Trophoblast cell (in vitro differentiated cells and primary cell): ENCODE data around the gene RASEF.

Source experiments
- DNase-seq, 2 donors: peaks; one replicate each; pipeline ENCODE4 v3.0.0-alpha.2; 2016
- H2AFZ ChIP-seq: 2 replicates; pipeline ENCODE4 v1.6.1; 2013; ENCODE audit warnings: low read length, moderate library complexity, mild to moderate bottlenecking; ENCODE audit not compliant: insufficient read depth, poor library complexity
- H2AK5ac ChIP-seq: 2 replicates; pipeline ENCODE4 v1.6.1; 2013; ENCODE audit warnings: mild to moderate bottlenecking, low read length
- H2BK120ac ChIP-seq: 2 replicates; pipeline ENCODE4 v1.6.1; 2013; ENCODE audit warnings: low read length, mild to moderate bottlenecking, moderate library complexity; ENCODE audit not compliant: insufficient read depth, poor library complexity
- H2BK12ac ChIP-seq: 2 replicates; pipeline ENCODE4 v1.6.1; 2013; ENCODE audit warnings: mild to moderate bottlenecking, low read length, moderate library complexity
- H2BK5ac ChIP-seq: 2 replicates; pipeline ENCODE4 v1.6.1; 2013; ENCODE audit warnings: low read length, low read depth, moderate library complexity, mild to moderate bottlenecking; ENCODE audit not compliant: poor library complexity
- H3K14ac ChIP-seq: 2 replicates; pipeline ENCODE4 v1.6.1; 2013; ENCODE audit warnings: mild to moderate bottlenecking, low read length
- H3K18ac ChIP-seq: 2 replicates; pipeline ENCODE4 v1.6.1; 2013; ENCODE audit warnings: mild to moderate bottlenecking, low read length
- H3K23ac ChIP-seq: 2 replicates; pipeline ENCODE4 v1.6.1; 2013; ENCODE audit warnings: low read length
- H3K27ac ChIP-seq: 2 replicates; pipeline ENCODE4 v1.5.1; 2013; ENCODE audit warnings: low read depth, mild to moderate bottlenecking, inconsistent platforms, low read length, moderate library complexity
- H3K27me3 ChIP-seq: 2 replicates; pipeline ENCODE4 v1.6.1; 2013; ENCODE audit warnings: inconsistent platforms, mild to moderate bottlenecking, low read length, moderate library complexity; ENCODE audit not compliant: insufficient read depth
- H3K36me3 ChIP-seq, 2 experiments: 1 replicate in 1 of 2; 2 replicates in 1 of 2; pipeline ENCODE4 v1.6.1; 2013; ENCODE audit warnings: low read length in 2 of 2, mild to moderate bottlenecking in 2 of 2, moderate library complexity in 1 of 2; ENCODE audit not compliant: insufficient read depth in 2 of 2, control insufficient read depth in 1 of 2
- H3K4ac ChIP-seq: 2 replicates; pipeline ENCODE4 v1.6.1; 2013; ENCODE audit warnings: low read depth, mild to moderate bottlenecking, low read length, moderate library complexity
- H3K4me1 ChIP-seq, 2 experiments: 1 replicate in 1 of 2; 2 replicates in 1 of 2; pipeline ENCODE4 v1.6.1; 2013; ENCODE audit warnings: low read length in 2 of 2, mild to moderate bottlenecking in 2 of 2, moderate library complexity in 1 of 2; ENCODE audit not compliant: insufficient read depth in 2 of 2, control insufficient read depth in 1 of 2
- H3K4me2 ChIP-seq: 2 replicates; pipeline ENCODE4 v1.6.1; 2013; ENCODE audit warnings: inconsistent platforms, mild to moderate bottlenecking, low read length, moderate library complexity
- H3K4me3 ChIP-seq: 2 replicates; pipeline ENCODE4 v1.5.1; 2013; ENCODE audit warnings: mild to moderate bottlenecking, low read depth, low read length, inconsistent platforms
- H3K79me1 ChIP-seq: one replicate; pipeline ENCODE4 v1.6.1; 2013; ENCODE audit warnings: low read length
- H3K79me2 ChIP-seq: 2 replicates; pipeline ENCODE4 v1.6.1; 2013; ENCODE audit warnings: low read length, mild to moderate bottlenecking; ENCODE audit not compliant: control insufficient read depth, insufficient read depth, poor library complexity
- H3K9ac ChIP-seq: 2 replicates; pipeline ENCODE4 v1.6.1; 2013; ENCODE audit warnings: mild to moderate bottlenecking, low read length
- H3K9me3 ChIP-seq: 2 replicates; pipeline ENCODE4 v1.6.1; 2013; ENCODE audit warnings: low read depth, mild to moderate bottlenecking, control low read depth, inconsistent platforms, low read length; ENCODE audit not compliant: insufficient read depth
- H4K12ac ChIP-seq: 2 replicates; pipeline ENCODE4 v1.6.1; 2013; ENCODE audit warnings: low read depth, mild to moderate bottlenecking, low read length, moderate library complexity
- H4K8ac ChIP-seq: 2 replicates; pipeline ENCODE4 v1.6.1; 2013; ENCODE audit warnings: low read depth, mild to moderate bottlenecking, low read length, moderate library complexity
- H4K91ac ChIP-seq: one replicate; pipeline ENCODE4 v1.6.1; 2013; ENCODE audit warnings: low read depth, mild to moderate bottlenecking, low read length, moderate library complexity
- WGBS: extraction: QIAGEN DNeasy Blood & Tissue Kit; methylation state at CpG from one replicate; pipeline ENCODE4 v1.1.7; 2013; ENCODE audit warnings: missing lambda C conversion rate; ENCODE audit not compliant: insufficient read length, insufficient coverage; ENCODE audit errors: extremely low coverage; 5-methylcytosine and 5-hydroxymethylcytosine counted together

RASEF gene

GRCh38 chr9:83024506-83025125, 38.3 kb downstream of the RASEF start:
- Histone ChIP-seq H3K9ac (no peak overlapping the region), H2BK120ac (no peak overlapping the region), H4K91ac (no peak overlapping the region), H3K4me2 (no peak overlapping the region), H3K79me2 (no peaks in the 10 kb centered on the region), H2AFZ (no peak overlapping the region), H3K9me3 (no peaks in the 10 kb centered on the region), H4K12ac (no peak overlapping the region), H3K27me3 (peaks cover 2% of the 10 kb centered on the region), H4K8ac (no peak overlapping the region), H3K4me3 (no peak overlapping the region), H3K14ac (no peak overlapping the region), H2AK5ac (no peak overlapping the region), H3K79me1 (no peaks in the 10 kb centered on the region), H2BK12ac (no peak overlapping the region), H3K36me3 (no peaks in the 10 kb centered on the region), H3K4ac (no peak overlapping the region), H2BK5ac (no peak overlapping the region), H3K18ac (no peak overlapping the region), H3K4me1 (peaks cover 2% of the 10 kb centered on the region in 2 experiments), H3K27ac (no peak overlapping the region), H3K23ac (no peak overlapping the region)
- no CpG with 5 or more reads among the region's 7 CpGs for WGBS
- peak; percentile 84 to 86 for DNase-seq

GRCh38 chr9:83023151-83023550, 39.8 kb downstream of the RASEF start:
- H3K14ac ChIP-seq: no peak overlapping the region
- no peak overlapping the region for H2BK5ac ChIP-seq
- no peak overlapping the region for H3K4me2 ChIP-seq
- H3K9ac ChIP-seq: no peak overlapping the region
- no peak overlapping the region for H2AK5ac ChIP-seq
- H3K79me2 ChIP-seq: no peaks in the 10 kb centered on the region
- no peak overlapping the region for H3K27ac ChIP-seq
- H4K8ac ChIP-seq: no peak overlapping the region
- peaks cover 2% of the 10 kb centered on the region for H3K27me3 ChIP-seq
- DNase-seq: no peak
- no peaks in the 10 kb centered on the region for H3K9me3 ChIP-seq
- no CpG with 5 or more reads among the region's 1 CpG for WGBS
- H3K4me1 ChIP-seq: peaks cover 2% of the 10 kb centered on the region in 2 experiments
- no peaks in the 10 kb centered on the region for H3K79me1 ChIP-seq
- H3K23ac ChIP-seq: no peak overlapping the region
- H3K4me3 ChIP-seq: no peak overlapping the region
- H3K36me3 ChIP-seq: no peaks in the 10 kb centered on the region
- H2BK12ac ChIP-seq: no peak overlapping the region
- H3K4ac ChIP-seq: no peak overlapping the region
- H2AFZ ChIP-seq: no peak overlapping the region
- H4K91ac ChIP-seq: no peak overlapping the region
- H2BK120ac ChIP-seq: no peak overlapping the region
- H3K18ac ChIP-seq: no peak overlapping the region
- no peak overlapping the region for H4K12ac ChIP-seq

- Histone ChIP-seq H2AK5ac (no peak overlapping the region), H3K9me3 (no peaks in the 10 kb centered on the region), H3K18ac (no peak overlapping the region), H4K12ac (no peak overlapping the region), H2BK12ac (no peak overlapping the region), H3K4me1 (no peaks in the 10 kb centered on the region), H3K4me3 (no peak overlapping the region), H3K4ac (no peak overlapping the region), H4K91ac (no peak overlapping the region), H3K79me2 (no peaks in the 10 kb centered on the region), H2BK120ac (no peak overlapping the region), H3K79me1 (no peaks in the 10 kb centered on the region), H2BK5ac (no peak overlapping the region), H2AFZ (no peak overlapping the region), H3K14ac (no peak overlapping the region), H3K9ac (no peak overlapping the region), H3K23ac (no peak overlapping the region), H3K27me3 (peaks cover 2% of the 10 kb centered on the region), H4K8ac (no peak overlapping the region), H3K27ac (no peak overlapping the region), H3K36me3 (no peaks in the 10 kb centered on the region), H3K4me2 (no peak overlapping the region)
- DNase-seq: no peak
- WGBS: no CpG with 5 or more reads among the region's 2 CpGs
These were observed 42.1 kb downstream of the RASEF start for GRCh38 chr9:83020864-83021263.

GRCh38 chr9:83020327-83020726, 42.6 kb downstream of the RASEF start:
- no peak overlapping the region for H3K27ac ChIP-seq
- no peaks in the 10 kb centered on the region for H3K36me3 ChIP-seq
- H3K9me3 ChIP-seq: no peaks in the 10 kb centered on the region
- no peak overlapping the region for H4K8ac ChIP-seq
- H3K4ac ChIP-seq: no peak overlapping the region
- no peaks in the 10 kb centered on the region for H3K79me1 ChIP-seq
- no peak overlapping the region for H3K18ac ChIP-seq
- no peak for DNase-seq
- H3K9ac ChIP-seq: no peak overlapping the region
- peak overlapping the region; percentile 1 for H3K23ac ChIP-seq
- no peak overlapping the region for H2BK12ac ChIP-seq
- no peak overlapping the region for H3K4me3 ChIP-seq
- H4K12ac ChIP-seq: no peak overlapping the region
- no peak overlapping the region for H3K4me2 ChIP-seq
- no peak overlapping the region for H2BK120ac ChIP-seq
- no peak overlapping the region for H2AK5ac ChIP-seq
- WGBS: no CpG with 5 or more reads among the region's 7 CpGs
- no peak overlapping the region for H4K91ac ChIP-seq
- no peak overlapping the region for H2AFZ ChIP-seq
- H3K4me1 ChIP-seq: no peaks in the 10 kb centered on the region
- H3K14ac ChIP-seq: no peak overlapping the region
- H3K27me3 ChIP-seq: peaks cover 2% of the 10 kb centered on the region
- no peak overlapping the region for H2BK5ac ChIP-seq
- no peaks in the 10 kb centered on the region for H3K79me2 ChIP-seq
